ENCODE data around the gene AKNAD1. TPM values are rescaled to one million over a fixed set of nuclear protein-coding genes. Genes with fewer than 3 reads are reported as not detected.

Gene AKNAD1
- total RNA-seq, 6 experiments from 2014 or later, result 0.39 to 0.57 TPM; not detected in 4

DNA sequence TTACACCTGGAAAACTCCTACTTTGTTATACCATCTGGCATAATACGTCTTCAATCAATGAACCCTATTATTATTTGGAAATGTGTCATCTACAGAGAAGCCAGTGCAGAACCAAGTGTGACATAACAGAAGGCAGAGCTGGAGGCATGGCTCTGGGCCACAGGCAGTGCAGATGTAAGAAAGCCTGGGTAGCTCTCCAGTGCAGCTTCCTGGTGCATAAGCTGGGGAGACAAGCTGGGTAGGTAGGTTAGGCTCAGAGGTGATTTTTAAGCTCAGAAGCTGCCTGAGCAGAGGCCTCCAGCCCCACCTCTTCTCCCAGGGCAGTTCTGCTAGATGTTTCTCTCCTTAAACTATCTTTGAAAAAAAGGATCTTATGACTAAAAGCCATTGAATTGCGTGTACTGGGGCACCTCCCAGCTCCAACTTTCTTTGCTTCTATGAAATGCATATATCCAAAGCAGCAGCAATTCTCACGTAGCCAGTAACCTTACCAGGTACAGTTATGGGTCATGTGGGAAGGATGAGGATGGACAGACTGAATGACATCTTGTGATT lies 30.7 kb downstream of the AKNAD1 start:
- H3K36me3 Mint-ChIP-seq (ENCODE audit: low read depth), result no peaks in the 10 kb centered on the region
- DNase-seq, result no peak
- no peak overlapping the region for H3K27ac Mint-ChIP-seq
- peaks cover 36% of the 10 kb centered on the region for H3K4me1 Mint-ChIP-seq (ENCODE audit: low read depth)
- peaks cover 2% of the 10 kb centered on the region; the same call in 1 of the 2 replicates for H3K27me3 Mint-ChIP-seq (ENCODE audit: insufficient read depth)
- H3K4me3 Mint-ChIP-seq, result no peak overlapping the region
- TF ChIP-seq, protein P1, sequence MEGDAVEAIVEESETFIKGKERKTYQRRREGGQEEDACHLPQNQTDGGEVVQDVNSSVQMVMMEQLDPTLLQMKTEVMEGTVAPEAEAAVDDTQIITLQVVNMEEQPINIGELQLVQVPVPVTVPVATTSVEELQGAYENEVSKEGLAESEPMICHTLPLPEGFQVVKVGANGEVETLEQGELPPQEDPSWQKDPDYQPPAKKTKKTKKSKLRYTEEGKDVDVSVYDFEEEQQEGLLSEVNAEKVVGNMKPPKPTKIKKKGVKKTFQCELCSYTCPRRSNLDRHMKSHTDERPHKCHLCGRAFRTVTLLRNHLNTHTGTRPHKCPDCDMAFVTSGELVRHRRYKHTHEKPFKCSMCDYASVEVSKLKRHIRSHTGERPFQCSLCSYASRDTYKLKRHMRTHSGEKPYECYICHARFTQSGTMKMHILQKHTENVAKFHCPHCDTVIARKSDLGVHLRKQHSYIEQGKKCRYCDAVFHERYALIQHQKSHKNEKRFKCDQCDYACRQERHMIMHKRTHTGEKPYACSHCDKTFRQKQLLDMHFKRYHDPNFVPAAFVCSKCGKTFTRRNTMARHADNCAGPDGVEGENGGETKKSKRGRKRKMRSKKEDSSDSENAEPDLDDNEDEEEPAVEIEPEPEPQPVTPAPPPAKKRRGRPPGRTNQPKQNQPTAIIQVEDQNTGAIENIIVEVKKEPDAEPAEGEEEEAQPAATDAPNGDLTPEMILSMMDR (IDR thresholded peaks at IDR 0.05), result no peak
- H3K9me3 Mint-ChIP-seq, result no peaks in the 10 kb centered on the region

DNA sequence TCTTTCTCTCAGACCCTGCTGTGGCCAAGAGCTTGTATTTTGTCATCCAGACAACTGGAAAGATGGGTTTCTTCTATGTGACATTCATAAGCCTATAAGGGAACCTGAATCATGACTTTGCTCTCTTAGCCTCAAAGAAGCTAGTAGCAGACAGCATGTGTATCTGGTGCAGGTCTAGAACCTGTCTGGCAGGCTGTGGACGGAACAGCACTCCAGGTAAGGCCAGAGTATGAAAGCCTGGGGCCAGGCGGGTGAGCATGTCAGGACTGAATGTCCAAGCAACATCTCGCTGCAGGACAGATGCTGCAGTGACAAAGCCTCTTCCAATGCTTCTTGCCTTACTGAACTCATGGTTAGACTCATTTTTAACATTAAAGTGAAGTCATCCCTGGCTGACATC lies 32.8 kb downstream of the AKNAD1 start:
- Mint-ChIP-seq H3K36me3 (ENCODE audit: low read depth) (no peaks in the 10 kb centered on the region), H3K27me3 (ENCODE audit: insufficient read depth) (peaks cover 2% of the 10 kb centered on the region; the same call in 1 of the 2 replicates), H3K4me1 (ENCODE audit: low read depth) (peaks cover 21% of the 10 kb centered on the region), H3K27ac (no peak overlapping the region), H3K4me3 (no peak overlapping the region), H3K9me3 (no peaks in the 10 kb centered on the region)
- DNase-seq, result no peak
- TF ChIP-seq, protein P1 (IDR thresholded peaks at IDR 0.05), result no peak

DNA sequence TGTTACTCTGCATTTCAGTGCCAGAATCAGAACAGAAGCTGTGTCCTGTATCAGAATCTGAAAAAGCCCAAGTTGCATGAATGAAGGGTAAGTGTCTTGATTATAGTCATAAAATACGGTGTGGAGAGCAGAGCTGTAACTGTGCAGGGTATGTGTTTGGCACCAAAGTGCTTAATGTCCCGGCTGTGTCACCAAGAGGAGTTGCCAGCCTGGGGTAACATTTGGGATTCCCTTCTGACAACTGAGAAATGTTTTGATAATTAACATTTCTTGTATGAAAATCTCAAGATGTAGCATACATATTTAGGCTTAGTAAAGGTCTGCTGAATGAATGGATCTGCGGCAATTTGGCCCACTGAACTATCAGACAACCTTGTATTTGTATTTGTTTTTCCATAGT lies 33.3 kb downstream of the AKNAD1 start:
- no peak for DNase-seq
- Mint-ChIP-seq H3K9me3 (no peaks in the 10 kb centered on the region), H3K36me3 (ENCODE audit: low read depth) (no peaks in the 10 kb centered on the region), H3K4me1 (ENCODE audit: low read depth) (peaks cover 17% of the 10 kb centered on the region), H3K4me3 (no peak overlapping the region), H3K27ac (no peak overlapping the region), H3K27me3 (ENCODE audit: insufficient read depth) (peaks cover 2% of the 10 kb centered on the region; the same call in 1 of the 2 replicates)
- TF ChIP-seq, protein P1 (IDR thresholded peaks at IDR 0.05), result no peak

DNA sequence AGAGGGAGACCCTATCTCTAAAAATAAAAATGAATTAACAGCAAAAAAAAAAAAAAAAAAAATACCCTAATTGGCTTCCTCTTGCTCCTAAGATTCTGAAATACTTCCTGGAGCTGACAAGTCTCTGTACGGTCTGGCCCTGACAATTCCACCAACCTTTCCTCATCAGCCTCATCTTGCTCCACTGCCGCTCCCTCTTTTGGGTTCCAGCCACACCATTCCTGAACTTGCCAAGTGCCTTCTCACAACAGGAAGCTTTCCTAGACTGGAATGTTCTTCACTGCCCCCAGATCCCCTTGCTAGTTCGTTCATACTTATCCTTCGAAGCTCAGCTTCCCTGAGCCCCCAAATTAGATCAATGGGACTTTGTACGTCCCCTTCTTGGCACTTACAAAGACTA lies 37.0 kb downstream of the AKNAD1 start:
- H3K9me3 Mint-ChIP-seq, result no peaks in the 10 kb centered on the region
- DNase-seq, result no peak
- TF ChIP-seq, protein P1 (IDR thresholded peaks at IDR 0.05), result no peak
- H3K4me3 Mint-ChIP-seq, result no peak overlapping the region
- H3K27me3 Mint-ChIP-seq (ENCODE audit: insufficient read depth), result peaks cover 3% of the 10 kb centered on the region; the same call in 1 of the 2 replicates
- no peaks in the 10 kb centered on the region for H3K36me3 Mint-ChIP-seq (ENCODE audit: low read depth)
- peaks cover 37% of the 10 kb centered on the region for H3K4me1 Mint-ChIP-seq (ENCODE audit: low read depth)
- no peak overlapping the region for H3K27ac Mint-ChIP-seq

DNA sequence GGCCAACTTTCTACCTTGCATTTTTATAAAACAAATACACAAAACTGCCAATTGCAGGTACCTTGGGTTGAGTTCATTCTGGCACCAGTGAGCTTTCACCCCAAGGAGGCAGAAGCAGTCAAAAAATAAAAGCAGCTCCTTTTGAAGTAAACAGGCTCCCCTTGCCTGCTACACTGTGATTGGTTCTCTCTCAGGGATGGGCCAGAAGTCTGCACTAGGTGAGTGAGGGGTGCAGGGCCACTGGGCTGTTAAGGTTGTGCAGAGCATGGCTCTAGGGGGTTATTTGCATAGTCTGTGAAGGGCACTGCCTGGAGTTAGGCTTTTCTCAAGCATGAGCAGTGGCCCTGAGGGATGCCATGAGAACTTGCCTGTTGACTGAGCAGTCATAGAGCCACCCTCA lies 39.1 kb downstream of the AKNAD1 start:
- peak overlapping the region; percentile 100 for H3K27ac Mint-ChIP-seq

More for the DNA sequence above, 39.1 kb downstream of the AKNAD1 start:
- no peaks in the 10 kb centered on the region for H3K36me3 Mint-ChIP-seq (ENCODE audit: low read depth)
- peaks cover 56% of the 10 kb centered on the region for H3K4me1 Mint-ChIP-seq (ENCODE audit: low read depth)
- peak overlapping the region; percentile 50 for H3K4me3 Mint-ChIP-seq
- no peak for DNase-seq
- no peaks in the 10 kb centered on the region for H3K9me3 Mint-ChIP-seq
- peaks cover 3% of the 10 kb centered on the region; the same call in 1 of the 2 replicates for H3K27me3 Mint-ChIP-seq (ENCODE audit: insufficient read depth)
- TF ChIP-seq, protein P1 (IDR thresholded peaks at IDR 0.05), result no peak
